Prostate gland (tissue), 2 donors: ENCODE measurements around the gene CFAP157.

Experiments used
- CTCF ChIP-seq, 4 experiments: fragments of 200-600 bp in 2 of 4; fragments of 450-650 bp in 2 of 4; sonication (generic) in 2 of 4; IDR thresholded peaks; 1 replicate in 3 of 4; 2 replicates in 1 of 4; pipeline ENCODE4 v1.5.1; 2016 to 2019; ENCODE audit warnings: antibody characterized with exemption in 4 of 4, mild to moderate bottlenecking in 2 of 4, moderate library complexity in 2 of 4
- POLR2A ChIP-seq: fragments of 450-650 bp; IDR thresholded peaks from one replicate; pipeline ENCODE4 v1.6.1; 2016; ENCODE audit warnings: antibody characterized with exemption, mild to moderate bottlenecking

GRCh38 chr9:127689329-127690000, 17.3 kb upstream of the CFAP157 start:
- TF ChIP-seq CTCF (IDR thresholded peaks at IDR 0.05) (no peak), POLR2A (no peak)
